Smooth muscle cell of the brain vasculature (primary cell): ENCODE results near the gene HIC2.
"Not testable (repeated sequence)": the region's sequence is repeated elsewhere in the genome, so short reads cannot be mapped to it uniquely, and the experiment has no call there.

Experiments
- DNase-seq: peaks from one replicate; pipeline ENCODE4 v3.0.0-alpha.2; 2012; ENCODE audit warnings: low read depth, low spot score

Gene HIC2

DNA sequence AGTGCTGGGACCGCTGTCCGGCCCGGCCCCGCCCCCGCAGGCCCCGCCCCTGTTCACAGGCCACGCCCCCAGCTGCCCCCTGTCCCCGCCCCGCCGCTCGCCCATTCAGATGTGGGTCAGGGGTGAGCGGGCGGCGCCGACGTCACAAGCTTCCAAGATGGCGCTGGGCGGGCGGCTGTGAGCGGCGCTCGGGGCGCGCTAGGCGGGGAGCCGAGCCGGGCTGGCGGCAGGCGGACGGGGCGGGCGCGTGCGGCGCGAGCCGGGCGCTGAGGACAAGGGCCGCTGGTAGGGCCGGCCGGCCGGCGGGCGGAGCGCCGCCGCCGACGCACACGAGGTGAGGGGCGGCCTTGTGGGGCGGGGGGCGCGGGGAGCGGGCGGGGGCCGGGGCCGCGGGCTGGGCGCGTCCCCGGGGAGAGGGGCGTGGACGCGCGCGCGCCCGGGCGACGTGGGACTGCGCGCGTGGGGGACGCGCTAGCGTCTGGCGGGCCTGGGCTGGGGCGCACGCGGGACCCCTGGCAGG is at the start of gene HIC2:
TSS of gene HIC2 (plus strand) at position 145 of the 520 bp plus-strand sequence. CDS start 25,461 bp downstream, outside the sequence.
- DNase-seq = not testable (repeated sequence)

DNA sequence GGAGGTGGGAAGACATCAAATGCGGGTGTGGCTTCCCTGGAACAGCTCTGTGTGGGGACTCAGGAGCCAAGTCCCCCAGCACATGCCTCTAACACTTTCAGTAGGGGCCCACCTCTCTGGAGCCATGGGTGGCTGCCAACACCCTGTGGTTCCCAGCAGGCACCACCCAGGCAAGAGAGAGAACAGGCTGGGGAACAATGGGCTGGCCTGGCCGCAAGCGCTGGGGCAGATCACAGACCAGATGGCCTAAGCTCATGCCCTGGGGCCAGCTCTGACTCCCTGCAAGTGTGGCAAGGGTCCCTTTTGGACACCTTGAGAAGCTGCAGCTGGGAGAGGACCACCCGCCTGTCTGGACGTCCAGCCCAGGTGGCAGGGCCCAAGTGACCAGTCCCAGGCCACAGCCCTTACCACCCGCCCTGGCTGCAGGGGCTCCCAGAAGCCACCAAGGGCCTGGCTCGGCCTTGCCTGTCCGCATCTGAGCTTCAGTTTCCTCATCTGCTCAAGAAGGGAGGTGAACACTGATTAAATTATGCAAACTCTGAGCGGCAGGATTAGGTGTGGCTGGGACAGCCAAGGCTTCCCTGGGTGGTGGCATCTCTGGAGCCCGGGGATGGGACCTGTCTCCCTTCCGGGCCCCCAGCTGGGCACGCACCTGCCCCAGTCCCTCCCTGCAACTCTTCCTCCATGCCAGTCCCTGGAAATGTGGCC is 48.4 kb upstream of the HIC2 start:
- DNase-seq = not testable (repeated sequence)

- DNase-seq = not testable (repeated sequence)
Measured at GRCh38 chr22:21375880-21376279, 41.3 kb upstream of the HIC2 start.

DNA sequence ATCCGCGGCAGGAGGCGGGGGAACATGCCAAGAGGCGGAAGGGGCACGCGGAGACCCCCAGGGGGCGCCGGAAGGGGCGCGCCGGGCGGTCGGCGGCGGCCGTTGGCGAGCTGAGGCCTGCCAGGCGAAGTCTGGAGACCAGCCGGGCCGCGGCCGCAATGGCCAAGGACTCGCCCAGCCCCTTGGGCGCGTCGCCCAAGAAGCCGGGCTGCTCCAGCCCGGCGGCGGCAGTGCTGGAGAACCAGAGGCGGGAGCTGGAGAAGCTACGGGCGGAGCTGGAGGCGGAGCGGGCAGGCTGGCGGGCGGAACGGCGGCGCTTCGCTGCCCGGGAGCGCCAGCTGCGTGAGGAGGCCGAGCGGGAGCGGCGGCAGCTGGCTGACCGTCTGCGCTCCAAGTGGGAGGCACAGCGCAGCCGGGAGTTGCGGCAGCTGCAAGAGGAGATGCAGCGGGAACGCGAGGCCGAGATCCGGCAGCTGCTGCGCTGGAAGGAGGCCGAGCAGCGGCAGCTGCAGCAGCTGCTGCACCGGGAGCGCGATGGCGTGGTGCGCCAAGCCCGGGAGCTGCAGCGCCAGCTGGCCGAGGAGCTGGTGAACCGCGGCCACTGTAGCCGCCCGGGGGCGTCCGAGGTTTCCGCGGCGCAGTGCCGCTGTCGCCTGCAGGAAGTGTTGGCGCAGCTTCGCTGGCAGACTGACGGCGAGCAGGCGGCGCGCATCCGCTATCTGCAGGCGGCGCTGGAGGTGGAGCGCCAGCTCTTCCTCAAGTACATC is 33.3 kb upstream of the HIC2 start, which contains the start of gene RIMBP3B:
TSS of gene RIMBP3B (plus strand) at position 51 of the 767 bp plus-strand sequence. CDS start at position 159, 108 bp downstream.
- not testable (repeated sequence) for DNase-seq

DNA sequence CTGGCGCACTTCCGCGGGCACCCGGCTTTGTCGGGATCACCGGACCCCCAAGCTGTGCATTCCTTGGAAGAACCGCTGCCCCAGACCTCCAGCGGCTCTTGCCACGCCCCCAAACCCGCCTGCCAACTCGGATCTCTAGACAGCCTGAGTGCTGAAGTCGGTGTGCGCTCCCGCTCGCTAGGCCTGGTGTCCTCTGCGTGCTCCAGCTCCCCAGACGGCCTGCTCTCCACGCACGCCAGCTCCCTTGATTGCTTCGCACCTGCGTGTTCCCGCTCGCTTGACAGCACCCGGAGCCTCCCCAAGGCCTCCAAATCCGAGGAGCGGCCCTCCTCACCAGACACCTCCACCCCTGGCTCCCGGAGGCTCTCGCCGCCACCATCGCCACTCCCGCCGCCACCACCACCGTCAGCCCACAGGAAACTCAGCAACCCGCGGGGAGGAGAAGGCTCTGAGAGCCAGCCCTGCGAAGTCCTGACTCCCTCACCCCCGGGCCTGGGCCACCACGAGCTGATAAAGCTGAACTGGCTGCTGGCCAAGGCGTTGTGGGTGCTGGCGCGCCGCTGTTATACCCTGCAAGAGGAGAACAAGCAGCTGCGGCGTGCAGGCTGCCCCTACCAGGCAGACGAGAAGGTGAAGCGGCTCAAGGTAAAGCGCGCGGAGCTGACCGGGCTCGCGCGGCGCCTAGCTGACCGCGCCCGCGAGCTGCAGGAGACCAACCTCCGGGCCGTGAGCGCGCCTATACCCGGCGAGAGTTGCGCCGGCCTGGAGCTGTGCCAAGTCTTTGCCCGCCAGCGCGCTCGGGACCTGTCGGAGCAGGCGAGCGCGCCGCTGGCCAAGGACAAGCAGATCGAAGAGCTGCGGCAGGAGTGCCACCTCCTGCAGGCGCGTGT is 32.5 kb upstream of the HIC2 start:
- not testable (repeated sequence) for DNase-seq

GRCh38 chr22:21389480-21389879 is 27.7 kb upstream of the HIC2 start:
- DNase-seq = not testable (repeated sequence)

DNA sequence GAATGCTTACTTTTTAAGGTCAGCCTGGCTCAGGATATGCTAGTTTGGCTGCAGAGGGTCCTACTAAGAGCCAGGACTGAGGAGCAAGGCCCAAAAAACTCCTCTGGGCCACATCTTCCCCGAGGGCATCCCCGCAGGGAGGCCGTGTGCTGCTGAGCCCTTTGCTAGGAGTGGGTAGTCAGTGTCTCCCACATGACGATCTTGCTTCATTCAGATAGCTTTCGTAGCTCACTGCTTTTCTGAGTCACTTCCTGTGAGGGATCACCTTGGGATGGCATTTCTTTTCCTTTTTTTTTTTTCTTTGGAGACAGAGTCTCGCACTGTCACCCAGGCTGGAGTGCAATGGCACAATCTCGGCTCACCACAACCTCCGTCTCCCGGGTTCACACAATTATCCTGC is 27.2 kb upstream of the HIC2 start:
- not testable (repeated sequence) for DNase-seq

DNA sequence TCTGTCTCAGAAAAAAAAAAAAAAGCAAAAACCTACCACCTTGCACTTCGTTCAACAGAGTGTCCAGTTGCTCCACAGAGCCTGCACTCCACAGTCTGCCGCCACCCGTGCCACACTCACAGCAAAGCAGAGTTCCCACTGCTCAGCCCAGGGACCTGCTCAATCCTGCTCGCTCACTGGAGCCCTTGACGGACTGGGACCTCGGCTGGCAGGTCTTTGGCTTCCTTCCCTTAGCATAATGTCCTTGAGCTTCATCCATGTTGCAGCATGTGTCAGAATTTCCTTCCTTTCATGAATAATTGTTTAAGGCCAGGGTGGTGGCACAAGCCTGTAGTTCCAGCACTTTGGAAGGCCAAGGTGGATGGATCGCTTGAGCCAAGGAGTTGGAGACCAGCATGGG is 22.6 kb upstream of the HIC2 start:
- not testable (repeated sequence) for DNase-seq

DNA sequence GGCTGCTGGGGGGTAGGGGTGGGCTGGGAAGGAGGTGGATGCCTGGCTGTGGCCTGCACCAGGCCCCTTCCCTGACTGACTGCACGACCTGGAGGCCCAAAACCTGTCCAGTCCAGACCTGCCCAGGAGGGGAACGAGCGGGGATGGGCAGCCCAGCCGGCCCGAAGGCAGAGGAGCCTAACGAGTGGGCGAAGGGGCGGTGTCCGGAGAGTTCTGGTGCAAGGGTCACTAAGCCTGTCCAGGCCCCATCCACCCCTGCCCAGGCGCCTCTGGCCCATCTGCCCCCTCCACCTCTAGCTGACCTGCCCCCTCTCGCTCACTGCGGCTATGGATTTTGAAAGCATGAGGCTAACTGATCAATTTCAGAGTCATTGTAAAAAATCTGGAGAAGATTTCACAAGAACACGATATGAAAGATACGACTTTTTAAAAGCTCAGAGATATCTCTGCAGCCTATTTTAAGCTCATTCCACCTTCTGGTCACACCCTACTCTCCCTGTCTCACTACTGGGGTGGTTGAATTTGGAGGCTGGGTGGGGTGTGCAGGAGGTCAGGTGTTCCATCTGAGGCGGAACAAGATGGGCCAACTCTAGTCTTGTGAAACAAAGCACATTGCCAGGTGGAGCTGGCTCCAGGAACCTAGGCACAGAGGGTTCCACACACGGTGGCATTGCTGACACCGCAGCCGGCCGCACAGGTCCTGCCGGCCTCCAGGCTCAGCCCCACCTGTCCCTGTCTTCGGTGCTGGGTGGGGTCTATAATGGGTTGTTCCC is 15.8 kb upstream of the HIC2 start:
- not testable (repeated sequence) for DNase-seq

- not testable (repeated sequence) for DNase-seq
Measured at GRCh38 chr22:21402763-21403314, 14.3 kb upstream of the HIC2 start.

DNA sequence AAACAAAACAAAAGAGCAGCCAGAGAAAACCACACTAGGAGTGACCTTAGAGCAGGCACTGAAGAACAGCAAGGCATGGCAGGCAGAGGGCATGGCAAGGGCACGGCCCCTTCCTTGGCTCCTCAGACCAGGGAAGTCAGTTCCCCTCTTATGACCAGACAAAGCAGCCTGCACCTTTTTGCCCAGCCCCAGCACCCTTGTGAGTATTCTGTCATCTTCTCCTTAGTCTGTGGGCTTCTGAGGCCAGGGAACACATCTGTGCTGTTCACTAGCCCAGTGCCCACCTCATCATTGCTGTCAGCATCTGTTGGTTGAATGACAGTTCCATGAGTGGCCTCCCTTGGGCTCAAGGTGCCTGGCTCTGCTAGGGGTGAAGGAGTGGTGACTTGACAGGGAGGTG is 10.0 kb upstream of the HIC2 start:
- DNase-seq = not testable (repeated sequence)

- not testable (repeated sequence) for DNase-seq
Measured at GRCh38 chr22:21407792-21408191, 9.4 kb upstream of the HIC2 start.

DNA sequence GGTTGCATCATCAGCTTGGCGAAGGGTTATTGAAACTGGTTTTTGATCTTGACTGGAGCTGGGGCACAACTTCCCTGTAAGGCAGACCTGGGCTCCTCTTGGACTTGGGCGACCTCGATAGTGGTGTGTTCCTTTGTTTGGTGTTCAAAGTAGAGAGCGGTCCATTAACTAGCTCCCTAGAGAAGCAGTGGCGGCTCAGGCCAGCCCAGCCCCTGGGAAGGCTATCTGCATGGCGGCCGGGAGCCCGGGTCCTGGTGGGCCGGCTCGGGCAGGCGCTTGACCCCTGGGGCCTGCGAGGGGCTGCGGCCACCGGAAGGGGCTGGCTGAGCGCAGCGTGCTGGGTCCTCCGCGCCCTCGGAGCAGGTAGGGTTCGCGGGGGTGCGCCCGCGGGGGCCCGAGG is 796 bp upstream of the HIC2 start:
- not testable (repeated sequence) for DNase-seq

DNA sequence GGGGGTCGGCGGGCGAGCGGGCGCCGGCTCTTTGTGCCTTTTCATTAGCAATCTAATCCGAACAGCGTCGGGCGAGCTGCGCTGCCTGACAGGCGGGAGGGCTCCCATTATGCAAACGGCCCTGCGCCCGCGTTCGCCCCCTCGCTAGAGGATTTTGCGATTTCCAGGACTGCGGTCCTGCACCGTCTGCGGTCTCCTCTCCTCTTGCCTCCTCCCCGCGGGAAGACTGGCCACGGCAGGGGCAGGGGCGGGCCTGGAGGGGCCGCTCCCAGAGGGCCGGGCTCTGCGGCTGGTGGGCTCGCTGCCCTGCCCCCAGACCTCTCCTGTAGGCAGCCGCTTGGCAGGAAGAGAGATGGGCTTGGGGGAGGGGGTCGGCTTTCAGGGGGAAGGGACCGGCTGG is 682 bp downstream of the HIC2 start:
- DNase-seq = not testable (repeated sequence)

- not testable (repeated sequence) for DNase-seq
Measured at GRCh38 chr22:21418974-21419638, 1.9 kb downstream of the HIC2 start.

GRCh38 chr22:21420180-21420763 is 3.1 kb downstream of the HIC2 start:
- DNase-seq = not testable (repeated sequence)

DNA sequence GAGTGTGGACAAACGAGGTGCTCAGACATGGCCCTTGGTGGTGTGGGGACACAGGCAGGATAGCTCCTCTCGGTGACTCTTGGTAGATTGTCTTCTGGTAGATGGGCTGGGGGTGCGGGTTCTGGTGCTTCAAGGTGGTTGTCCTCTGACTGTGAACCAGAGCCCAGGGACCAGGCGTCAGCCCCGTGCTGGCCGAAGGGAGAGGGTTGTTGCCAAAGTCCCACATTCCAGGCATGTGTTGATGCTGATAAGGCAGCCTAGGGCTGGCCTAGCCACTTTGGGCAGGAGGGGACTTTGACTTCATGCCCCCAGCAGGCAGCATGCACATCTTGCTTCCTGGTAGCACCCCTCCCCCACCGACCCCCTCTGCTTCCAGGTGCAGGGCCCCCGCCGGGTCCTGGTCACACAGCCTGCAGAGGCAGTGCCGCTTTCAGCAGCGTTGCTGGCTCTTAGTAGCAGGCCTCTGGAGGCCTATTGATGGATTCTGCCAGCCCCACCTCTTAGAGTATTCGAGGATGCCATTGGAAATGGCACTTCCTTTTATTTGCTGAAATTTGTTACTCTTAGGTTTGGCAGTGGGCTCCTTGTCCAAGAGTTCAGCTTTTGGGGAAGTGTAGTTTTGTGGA is 7.0 kb downstream of the HIC2 start:
- DNase-seq = not testable (repeated sequence)

- DNase-seq = not testable (repeated sequence)
Measured at GRCh38 chr22:21434378-21435233, 17.4 kb downstream of the HIC2 start.
